Activated CD8-positive, alpha-beta T cell treated with anti-CD3 and anti-CD28 coated beads for 36 hours (primary cell): Measurements from ENCODE around the gene TPRX2. TPM values are rescaled to one million over a fixed set of nuclear protein-coding genes. Genes with fewer than 3 reads are reported as not detected.

Experiments used
- ATAC-seq: fragments of 200-7000 bp; cut with Tn5 transposase; one replicate; pipeline ENCODE4 v1.10.0; 2021; ENCODE audit warnings: mild to moderate bottlenecking, moderate library complexity
- CTCF ChIA-PET: fragments of 350-600 bp; sonication (Branson Sonifier 250); formaldehyde crosslinking; loops from one replicate; lab custom pipeline; 2021; ENCODE audit warnings: antibody characterized with exemption; lab: Charles Lee
- POLR2A ChIA-PET: fragments of 350-600 bp; sonication (Branson Sonifier 250); formaldehyde crosslinking; loops from one replicate; lab custom pipeline; 2021; ENCODE audit warnings: antibody characterized with exemption; lab: Charles Lee
- DNase-seq: peaks from one replicate; pipeline ENCODE4 v3.0.0-alpha.2; 2020
- H3K27ac Mint-ChIP-seq: one replicate; pipeline ENCODE4 v1.8.0; 2021; ENCODE audit warnings: mild to moderate bottlenecking, mixed read lengths
- H3K27me3 Mint-ChIP-seq: one replicate; pipeline ENCODE4 v1.8.0; 2021; ENCODE audit warnings: mixed read lengths
- H3K36me3 Mint-ChIP-seq: one replicate; pipeline ENCODE4 v1.8.0; 2021; ENCODE audit warnings: low read depth, mixed read lengths
- H3K4me1 Mint-ChIP-seq: one replicate; pipeline ENCODE4 v1.8.0; 2021; ENCODE audit warnings: low read depth, mixed read lengths
- H3K4me3 Mint-ChIP-seq: one replicate; pipeline ENCODE4 v1.8.0; 2021; ENCODE audit warnings: mild to moderate bottlenecking, moderate library complexity, mixed read lengths
- H3K9me3 Mint-ChIP-seq: one replicate; pipeline ENCODE4 v1.8.0; 2021; ENCODE audit warnings: mixed read lengths
- intact Hi-C: fragments of 100-400 bp; cut with micrococcal nuclease; formaldehyde crosslinking; loops from one replicate; pipeline ENCODE4 v1.10.0; 2022
- total RNA-seq, 2 experiments: library from RNA; stranded (reverse); gene quantifications; one replicate each; pipeline ENCODE4 v1.2.3, GENCODE V29; 2021
- TF ChIP-seq, protein P1 (sequence below): fragments of 200-600 bp; IDR thresholded peaks from one replicate; pipeline ENCODE4 v1.8.0; 2022; ENCODE audit warnings: antibody characterized with exemption, mild to moderate bottlenecking

Gene TPRX2
- total RNA-seq, 2 experiments from 2014 or later = not detected

DNA sequence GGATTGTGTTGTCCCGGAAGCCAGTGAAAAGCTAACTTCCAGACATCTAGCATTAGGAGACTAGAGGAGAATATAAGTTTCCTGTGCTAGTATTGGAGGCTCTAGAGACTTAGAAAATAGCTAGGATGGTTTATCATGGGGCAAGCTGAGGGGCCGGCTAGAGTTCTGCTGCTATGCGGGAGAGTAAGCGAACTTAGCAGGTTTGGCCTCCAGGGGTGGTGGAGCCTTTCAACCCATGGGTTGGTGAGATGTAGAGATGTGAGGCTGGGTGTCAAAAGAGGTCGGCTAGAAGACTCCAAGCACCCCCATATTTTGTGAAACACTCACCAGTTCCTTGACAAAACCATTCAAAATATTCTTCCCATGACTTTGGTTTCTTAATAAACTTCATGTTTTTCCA lies 22.7 kb downstream of the TPRX2 start:
- DNase-seq = no peak
- ChIA-PET POLR2A (no interaction called here), CTCF (no interaction called here)
- Mint-ChIP-seq H3K4me1 (no peaks in the 10 kb centered on the region), H3K4me3 (no peak overlapping the region), H3K9me3 (peaks cover 4% of the 10 kb centered on the region), H3K36me3 (no peaks in the 10 kb centered on the region), H3K27me3 (peaks cover 15% of the 10 kb centered on the region), H3K27ac (no peak overlapping the region)
- ATAC-seq = no peak
- intact Hi-C loops = no loop called here
- TF ChIP-seq, protein P1, sequence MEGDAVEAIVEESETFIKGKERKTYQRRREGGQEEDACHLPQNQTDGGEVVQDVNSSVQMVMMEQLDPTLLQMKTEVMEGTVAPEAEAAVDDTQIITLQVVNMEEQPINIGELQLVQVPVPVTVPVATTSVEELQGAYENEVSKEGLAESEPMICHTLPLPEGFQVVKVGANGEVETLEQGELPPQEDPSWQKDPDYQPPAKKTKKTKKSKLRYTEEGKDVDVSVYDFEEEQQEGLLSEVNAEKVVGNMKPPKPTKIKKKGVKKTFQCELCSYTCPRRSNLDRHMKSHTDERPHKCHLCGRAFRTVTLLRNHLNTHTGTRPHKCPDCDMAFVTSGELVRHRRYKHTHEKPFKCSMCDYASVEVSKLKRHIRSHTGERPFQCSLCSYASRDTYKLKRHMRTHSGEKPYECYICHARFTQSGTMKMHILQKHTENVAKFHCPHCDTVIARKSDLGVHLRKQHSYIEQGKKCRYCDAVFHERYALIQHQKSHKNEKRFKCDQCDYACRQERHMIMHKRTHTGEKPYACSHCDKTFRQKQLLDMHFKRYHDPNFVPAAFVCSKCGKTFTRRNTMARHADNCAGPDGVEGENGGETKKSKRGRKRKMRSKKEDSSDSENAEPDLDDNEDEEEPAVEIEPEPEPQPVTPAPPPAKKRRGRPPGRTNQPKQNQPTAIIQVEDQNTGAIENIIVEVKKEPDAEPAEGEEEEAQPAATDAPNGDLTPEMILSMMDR = no peak

DNA sequence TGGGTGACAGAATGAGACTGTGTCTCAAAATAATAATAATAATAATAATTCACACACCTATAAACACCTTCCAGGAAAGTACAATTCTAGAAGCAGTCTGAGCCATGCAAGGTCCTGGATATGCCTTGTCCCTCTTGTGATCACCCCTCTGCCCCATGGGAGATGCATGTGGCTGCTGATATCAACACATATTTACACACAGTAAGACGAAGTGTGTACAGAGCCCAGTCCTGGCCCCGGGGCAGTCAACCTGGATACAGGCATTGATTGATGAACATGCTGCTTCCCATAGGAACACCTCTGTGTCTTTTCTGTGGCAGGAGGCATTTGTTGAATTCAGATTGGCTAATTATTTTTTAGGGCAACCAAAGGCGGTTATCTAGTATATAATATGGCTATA lies 23.9 kb downstream of the TPRX2 start:
- peaks cover 4% of the 10 kb centered on the region for H3K9me3 Mint-ChIP-seq
- H3K36me3 Mint-ChIP-seq = no peaks in the 10 kb centered on the region
- CTCF ChIA-PET = no interaction called here
- no peak for ATAC-seq
- no peak overlapping the region for H3K27ac Mint-ChIP-seq
- peaks cover 15% of the 10 kb centered on the region for H3K27me3 Mint-ChIP-seq
- intact Hi-C loops = no loop called here
- no peak for DNase-seq
- POLR2A ChIA-PET = no interaction called here
- H3K4me3 Mint-ChIP-seq = no peak overlapping the region
- TF ChIP-seq, protein P1 = no peak
- H3K4me1 Mint-ChIP-seq = no peaks in the 10 kb centered on the region

- no peak for DNase-seq
- no peaks in the 10 kb centered on the region for H3K4me1 Mint-ChIP-seq
- TF ChIP-seq, protein P1 = no peak
- H3K27ac Mint-ChIP-seq = no peak overlapping the region
- no peaks in the 10 kb centered on the region for H3K36me3 Mint-ChIP-seq
- peaks cover 12% of the 10 kb centered on the region for H3K27me3 Mint-ChIP-seq
- no peak overlapping the region for H3K4me3 Mint-ChIP-seq
- H3K9me3 Mint-ChIP-seq = no peaks in the 10 kb centered on the region
- CTCF ChIA-PET = interaction anchor here (1.5 kb wide), 1 partner anchor 22 kb away, joined by 4 read pairs; no protein-coding TSS in a partner anchor
- ATAC-seq = no peak
- intact Hi-C loops = no loop called here
- POLR2A ChIA-PET = no interaction called here
Observed at GRCh38 chr19:47885067-47885463, 26.0 kb downstream of the TPRX2 start.

- H3K9me3 Mint-ChIP-seq = no peaks in the 10 kb centered on the region
- peaks cover 12% of the 10 kb centered on the region for H3K27me3 Mint-ChIP-seq
- POLR2A ChIA-PET = no interaction called here
- H3K4me3 Mint-ChIP-seq = no peak within 1 kb of the TSS
- ATAC-seq (no peak), DNase-seq (no peak)
- no peak within 1 kb of the TSS for H3K27ac Mint-ChIP-seq
- CTCF ChIA-PET = interaction anchor here (0.8 to 1.5 kb wide), 2 partner anchors 17 to 23 kb away, joined by 3 to 4 read pairs; no protein-coding TSS in a partner anchor
- TF ChIP-seq, protein P1 = no peak
- no peaks in the 10 kb centered on the region for H3K4me1 Mint-ChIP-seq
- no peaks in the 10 kb centered on the region for H3K36me3 Mint-ChIP-seq
- intact Hi-C loops = no loop called here
Observed at GRCh38 chr19:47886010-47886559, 27.1 kb downstream of the TPRX2 start, which contains the start of gene SULT2A1. Gene SULT2A1, minus strand, starts transcription at chr19:47886315. Its CDS starts 58 bp downstream, at chr19:47886257.

- H3K4me1 Mint-ChIP-seq = no peaks in the 10 kb centered on the region
- intact Hi-C loops = no loop called here
- H3K36me3 Mint-ChIP-seq = no peaks in the 10 kb centered on the region
- H3K27ac Mint-ChIP-seq = no peak overlapping the region
- TF ChIP-seq, protein P1 = no peak
- ChIA-PET CTCF (interaction anchor here (1.9 kb wide), 1 partner anchor 22 kb away, joined by 9 read pairs; no protein-coding TSS in a partner anchor), POLR2A (no interaction called here)
- no peaks in the 10 kb centered on the region for H3K9me3 Mint-ChIP-seq
- no peak for DNase-seq
- H3K4me3 Mint-ChIP-seq = no peak overlapping the region
- peaks cover 5% of the 10 kb centered on the region for H3K27me3 Mint-ChIP-seq
- ATAC-seq = no peak
Observed at GRCh38 chr19:47890865-47891621, 32.0 kb downstream of the TPRX2 start.
